HepG2 (cell line): ENCODE results near the gene PPHLN1. TPM values are rescaled to one million over a fixed set of nuclear protein-coding genes. Genes with fewer than 3 reads are reported as not detected.

Experiments used
- ATAC-seq: fragments of 200-7000 bp; cut with Tn5 transposase; 3 replicates; pipeline ENCODE4 v1.9.1; 2020; ENCODE audit warnings: mild to moderate bottlenecking, moderate library complexity
- BruUV-seq: library from RNA; stranded (reverse); fragments of 400-500 nt; replicated peaks from 2 replicates; lab custom pipeline; 2021; lab: Mats Ljungman, UMichigan
- CTCF ChIA-PET: fragments of 300-600 bp; formaldehyde crosslinking; extraction: SDS; loops from one replicate; lab custom pipeline; 2021; ENCODE audit warnings: low total read pairs, inconsistent platforms, low intra/inter-chr PET ratio; lab: Yijun Ruan, JAX
- POLR2A ChIA-PET: fragments of 350-600 bp; sonication (Branson Sonifier 250); formaldehyde crosslinking; loops from one replicate; lab custom pipeline; 2020; ENCODE audit warnings: antibody characterized with exemption, inconsistent platforms; lab: Yijun Ruan, JAX
- DNase-seq: peaks from one replicate; pipeline ENCODE4 v3.0.0-alpha.2; 2015; ENCODE audit warnings: low spot score
- FAIRE-seq: peaks from 3 replicates; lab custom pipeline; 2011; peaks lifted over from hg19 to GRCh38; lab: Jason Lieb, UNC
- H2AFZ ChIP-seq: one replicate; pipeline ENCODE4 v1.6.1; 2011; ENCODE audit warnings: low read length, inconsistent platforms
- H3K27ac ChIP-seq: fragments of 300-600 bp; 3 replicates; pipeline ENCODE4 v1.8.0; 2011; ENCODE audit warnings: mixed run types, mild to moderate bottlenecking, mixed read lengths, low read length, inconsistent platforms; ENCODE audit not compliant: insufficient read depth; ENCODE audit errors: extremely low read length
- H3K27me3 ChIP-seq, 2 experiments: fragments of 200-600 bp in 1 of 2; 2 replicates in 1 of 2; 3 replicates in 1 of 2; pipeline versions ENCODE4 v1.6.0 to v1.8.0; 2011; ENCODE audit warnings: low read length in 2 of 2, mild to moderate bottlenecking in 2 of 2, moderate library complexity in 2 of 2, inconsistent platforms in 1 of 2; ENCODE audit not compliant: insufficient read depth in 2 of 2, control insufficient read depth in 1 of 2
- H3K36me3 ChIP-seq, 2 experiments: fragments of 200-600 bp in 1 of 2; replicated peaks in 1 of 2; 2 replicates in 1 of 2; 3 replicates in 1 of 2; pipeline versions ENCODE4 v1.5.1 to v1.8.0; 2011; ENCODE audit warnings: low read length in 2 of 2, inconsistent platforms in 1 of 2; ENCODE audit not compliant: insufficient read depth in 2 of 2, control insufficient read depth in 1 of 2
- H3K4me1 ChIP-seq: 2 replicates; pipeline ENCODE4 v1.5.1; 2012; ENCODE audit warnings: low read length, inconsistent platforms; ENCODE audit not compliant: insufficient read depth
- H3K4me2 ChIP-seq: 2 replicates; pipeline ENCODE4 v1.6.0; 2011; ENCODE audit warnings: low read depth, low read length, inconsistent platforms
- H3K4me3 ChIP-seq, 3 experiments: fragments of 200-600 bp in 1 of 3; sonication (generic), shearing (Covaris generic) in 1 of 3; replicated peaks in 1 of 3; 2 replicates each; pipeline ENCODE4 v1.5.1; 2011 to 2016; ENCODE audit warnings: low read length in 3 of 3, inconsistent platforms in 2 of 3, low read depth in 2 of 3, mild to moderate bottlenecking in 2 of 3, control low read depth in 1 of 3, mixed read lengths in 1 of 3; ENCODE audit not compliant: insufficient read depth in 1 of 3
- H3K79me2 ChIP-seq: one replicate; pipeline ENCODE4 v1.6.1; 2011; ENCODE audit warnings: low read length, inconsistent platforms; ENCODE audit not compliant: insufficient read depth
- H3K9ac ChIP-seq: 2 replicates; pipeline ENCODE4 v1.6.0; 2011; ENCODE audit warnings: mild to moderate bottlenecking, low read depth, low read length, inconsistent platforms; ENCODE audit not compliant: insufficient read depth
- H3K9me3 ChIP-seq: 2 replicates; pipeline ENCODE4 v1.5.1; 2012; ENCODE audit warnings: mild to moderate bottlenecking, low read length
- H4K20me1 ChIP-seq: 2 replicates; pipeline ENCODE4 v1.6.0; 2011; ENCODE audit warnings: inconsistent platforms, mild to moderate bottlenecking, low read length, moderate library complexity; ENCODE audit not compliant: insufficient read depth
- ATF7 ChIP-seq, 2 experiments: fragments of 450-650 bp in 1 of 2; sonication (generic) in 1 of 2; formaldehyde crosslinking in 1 of 2; IDR thresholded peaks; 2 replicates each; pipeline versions ENCODE4 v1.4.0 to v1.6.1; 2016 to 2020; ENCODE audit warnings: antibody characterized with exemption in 1 of 2, mild to moderate bottlenecking in 1 of 2, missing genetic modification reagents in 1 of 2
- HIC2 ChIP-seq: sonication (generic); formaldehyde crosslinking; IDR thresholded peaks from 2 replicates; pipeline ENCODE4 v1.9.0; 2022; ENCODE audit warnings: low read depth, missing genetic modification reagents
- KLF11 ChIP-seq: IDR thresholded peaks from 2 replicates; pipeline ENCODE4 v1.6.1; 2016; ENCODE audit warnings: missing compliant biosample characterization
- MTF2 ChIP-seq: sonication (generic); formaldehyde crosslinking; IDR thresholded peaks from 2 replicates; pipeline ENCODE4 v1.5.0; 2020; ENCODE audit warnings: missing genetic modification reagents, borderline replicate concordance
- PCBP2 ChIP-seq: fragments of 200-400 bp; formaldehyde crosslinking; optimal IDR thresholded peaks from 2 replicates; pipeline ENCODE3; 2018; ENCODE audit warnings: low read length, low read depth; ENCODE audit not compliant: poor library complexity, severe bottlenecking
- SRF ChIP-seq: IDR thresholded peaks from 2 replicates; pipeline ENCODE4 v1.6.1; 2011; ENCODE audit warnings: mild to moderate bottlenecking, low read depth, low read length, moderate library complexity
- TOE1 ChIP-seq: sonication (generic); formaldehyde crosslinking; IDR thresholded peaks from 2 replicates; pipeline ENCODE4 v1.4.0; 2020; ENCODE audit warnings: mild to moderate bottlenecking, missing genetic modification reagents
- ZBTB7A ChIP-seq: sonication (generic); formaldehyde crosslinking; IDR thresholded peaks from 2 replicates; pipeline ENCODE4 v1.8.0; 2022; ENCODE audit warnings: mild to moderate bottlenecking, missing genetic modification reagents
- ZZZ3 ChIP-seq: sonication (generic); formaldehyde crosslinking; IDR thresholded peaks from 2 replicates; pipeline ENCODE4 v1.4.0; 2020; ENCODE audit warnings: missing genetic modification reagents, mild to moderate bottlenecking, borderline replicate concordance
- WGBS: methylation state at CpG from one replicate; pipeline ENCODE4 v1.1.6; 2017; ENCODE audit warnings: low lambda C conversion rate; 5-methylcytosine and 5-hydroxymethylcytosine counted together
- in situ Hi-C: cut with HindIII; loops from 2 replicates; pipeline ENCODE4 v1.10.0; 2017; ENCODE audit warnings: low pct_unique_long_range_greater_than_20kb; ENCODE audit not compliant: extremely low pct_ligation_motif_present
- intact Hi-C: fragments of 100-400 bp; cut with micrococcal nuclease; formaldehyde crosslinking; loops from one replicate; pipeline ENCODE4 v1.10.0; 2022; ENCODE audit not compliant: unreplicated experiment
- polyA plus RNA-seq, 8 experiments: library from polyadenylated mRNA; depleted of rRNA in 3 of 8; stranded (reverse) in 7 of 8; unstranded in 1 of 8; fragments of >200 nt; fragmentation: Illumina TruSeq in 4 of 8; extraction: Trizol in 4 of 8; gene quantifications; 2 replicates each; pipeline versions ENCODE4 v1.2.1 to v1.2.3, GENCODE V29; 2011 to 2016; ENCODE audit warnings: low read depth in 4 of 8, missing spikeins in 1 of 8, mixed read lengths in 1 of 8; ENCODE audit not compliant: insufficient read depth in 1 of 8
- total RNA-seq, 5 experiments: library from RNA; depleted of rRNA; stranded (reverse); fragments of >200 nt; fragmentation: Illumina TruSeq; extraction: Trizol; gene quantifications; 2 replicates each; pipeline ENCODE4 v1.2.3, GENCODE V29; 2016; ENCODE audit warnings: low read depth in 1 of 5

Gene PPHLN1
- total and polyA plus RNA-seq, 2 of the 13 experiments (the other 11 are each of a cell fraction or from before 2014, with no cell fraction given), result 43.4 to 66.0 TPM

- TF ChIP-seq ZBTB7A (CRISPR knock-in tag), result no peak
- no peak for TF ChIP-seq PCBP2
- TF ChIP-seq KLF11 (CRISPR knock-in tag), result no peak
- TF ChIP-seq ATF7 (IDR thresholded peaks at IDR 0.05), result no peak
- no peak for TF ChIP-seq ATF7 (CRISPR knock-in tag; IDR thresholded peaks at IDR 0.05)
- TF ChIP-seq SRF, result no peak
- no peak for TF ChIP-seq TOE1 (CRISPR knock-in tag)
- TF ChIP-seq, all 625 proteins: peak for 0
Observed at GRCh38 chr12:42407306-42407705, 81.3 kb downstream of the PPHLN1 start (continued).

GRCh38 chr12:42409471-42409870 is 83.5 kb downstream of the PPHLN1 start:
- FAIRE-seq (no peak), DNase-seq (no peak), ATAC-seq (no peak)
- Histone ChIP-seq H4K20me1 (no peaks in the 10 kb centered on the region), H3K9ac (no peak overlapping the region), H3K4me2 (no peak overlapping the region), H3K9me3 (no peaks in the 10 kb centered on the region), H3K4me1 (no peaks in the 10 kb centered on the region), H3K27ac (no peak overlapping the region), H3K27me3 (no peaks in the 10 kb centered on the region)
- in situ Hi-C loops, result no loop called here
- POLR2A ChIA-PET, result no interaction called here
- intact Hi-C loops, result no loop called here
- TF ChIP-seq ZZZ3 (CRISPR knock-in tag) (no peak), MTF2 (no peak), HIC2 (CRISPR knock-in tag) (no peak)
- TF ChIP-seq, all 625 proteins: peak for 0
- peaks cover 3 to 6% of the 10 kb centered on the region in 2 experiments; a peak in 3 of 5 replicates for H3K36me3 ChIP-seq
- no peaks in the 10 kb centered on the region for H3K79me2 ChIP-seq
- CTCF ChIA-PET, result no interaction called here
- no peak overlapping the region for H3K4me3 ChIP-seq
- no TSS peak for BruUV-seq
- 97% methylated on average over 2 of the region's 2 CpGs for WGBS
- no peak overlapping the region for H2AFZ ChIP-seq
